GM10248 (cell line): Measurements from ENCODE around the gene C3orf70.

Experiments used
- CTCF ChIA-PET: fragments of 300-600 bp; sonication (Branson Sonifier 250); formaldehyde crosslinking; extraction: SDS; loops from one replicate; lab custom pipeline; 2021; ENCODE audit warnings: antibody characterized with exemption; lab: Yijun Ruan, JAX
- POLR2A ChIA-PET: fragments of 350-650 bp; sonication (Branson Sonifier 250); formaldehyde crosslinking; extraction: SDS; loops from one replicate; lab custom pipeline; 2020; ENCODE audit warnings: antibody characterized with exemption; lab: Yijun Ruan, JAX
- DNase-seq: peaks from one replicate; pipeline ENCODE4 v3.0.0; 2012; ENCODE audit errors: extremely low spot score
- TF ChIP-seq, protein P1 (sequence below): IDR thresholded peaks from 2 replicates; pipeline ENCODE4 v1.5.1; 2012; ENCODE audit warnings: mild to moderate bottlenecking, low read depth; ENCODE audit errors: extremely low read depth, missing control alignments, control extremely low read depth

Gene C3orf70

DNA sequence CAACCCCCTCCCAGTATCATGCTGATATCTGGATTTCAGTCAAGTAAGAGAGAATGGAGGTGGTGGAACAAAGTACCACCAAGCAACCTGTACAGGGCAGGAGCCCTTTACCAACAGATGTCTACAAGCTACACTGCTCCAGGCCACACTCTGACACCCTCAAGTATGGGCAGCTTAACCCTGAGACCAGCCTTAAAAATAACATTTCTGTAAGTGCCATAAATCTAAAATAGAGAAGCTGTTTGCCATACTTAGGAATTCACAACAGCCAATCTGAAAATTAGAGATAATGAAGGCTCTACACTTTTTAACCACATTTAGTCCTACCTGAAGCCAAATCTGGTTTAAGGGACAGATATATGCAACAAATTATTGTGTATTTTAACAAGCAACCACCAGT is 59.7 kb downstream of the C3orf70 start:
- CTCF ChIA-PET, result no interaction called here
- TF ChIP-seq, protein P1, sequence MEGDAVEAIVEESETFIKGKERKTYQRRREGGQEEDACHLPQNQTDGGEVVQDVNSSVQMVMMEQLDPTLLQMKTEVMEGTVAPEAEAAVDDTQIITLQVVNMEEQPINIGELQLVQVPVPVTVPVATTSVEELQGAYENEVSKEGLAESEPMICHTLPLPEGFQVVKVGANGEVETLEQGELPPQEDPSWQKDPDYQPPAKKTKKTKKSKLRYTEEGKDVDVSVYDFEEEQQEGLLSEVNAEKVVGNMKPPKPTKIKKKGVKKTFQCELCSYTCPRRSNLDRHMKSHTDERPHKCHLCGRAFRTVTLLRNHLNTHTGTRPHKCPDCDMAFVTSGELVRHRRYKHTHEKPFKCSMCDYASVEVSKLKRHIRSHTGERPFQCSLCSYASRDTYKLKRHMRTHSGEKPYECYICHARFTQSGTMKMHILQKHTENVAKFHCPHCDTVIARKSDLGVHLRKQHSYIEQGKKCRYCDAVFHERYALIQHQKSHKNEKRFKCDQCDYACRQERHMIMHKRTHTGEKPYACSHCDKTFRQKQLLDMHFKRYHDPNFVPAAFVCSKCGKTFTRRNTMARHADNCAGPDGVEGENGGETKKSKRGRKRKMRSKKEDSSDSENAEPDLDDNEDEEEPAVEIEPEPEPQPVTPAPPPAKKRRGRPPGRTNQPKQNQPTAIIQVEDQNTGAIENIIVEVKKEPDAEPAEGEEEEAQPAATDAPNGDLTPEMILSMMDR, result no peak
- POLR2A ChIA-PET, result no interaction called here
- DNase-seq, result no peak

DNA sequence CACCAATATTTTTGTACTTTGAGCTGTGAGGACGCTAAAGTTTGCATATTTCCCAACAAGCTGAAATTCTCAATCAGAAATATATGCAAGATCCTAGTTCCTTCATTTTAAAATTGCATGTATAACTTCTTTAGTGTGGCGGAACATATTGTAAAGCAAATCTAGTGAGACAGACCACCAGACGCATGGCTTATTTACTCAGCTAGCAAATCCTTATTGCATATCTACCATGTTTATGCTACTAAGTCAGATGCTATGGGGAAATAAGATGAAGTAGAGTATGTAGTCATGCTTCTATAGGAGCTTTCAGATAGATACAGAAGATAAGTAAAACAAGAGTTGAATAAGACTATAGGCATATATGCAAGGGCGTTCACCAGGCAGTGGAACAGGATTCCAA is 62.0 kb downstream of the C3orf70 start:
- ChIA-PET POLR2A (no interaction called here), CTCF (interaction anchor here (1.0 to 1.5 kb wide), 2 partner anchors 9 to 21 kb away, joined by 3 to 4 read pairs; no protein-coding TSS in a partner anchor)
- DNase-seq, result no peak
- TF ChIP-seq, protein P1, result no peak

DNA sequence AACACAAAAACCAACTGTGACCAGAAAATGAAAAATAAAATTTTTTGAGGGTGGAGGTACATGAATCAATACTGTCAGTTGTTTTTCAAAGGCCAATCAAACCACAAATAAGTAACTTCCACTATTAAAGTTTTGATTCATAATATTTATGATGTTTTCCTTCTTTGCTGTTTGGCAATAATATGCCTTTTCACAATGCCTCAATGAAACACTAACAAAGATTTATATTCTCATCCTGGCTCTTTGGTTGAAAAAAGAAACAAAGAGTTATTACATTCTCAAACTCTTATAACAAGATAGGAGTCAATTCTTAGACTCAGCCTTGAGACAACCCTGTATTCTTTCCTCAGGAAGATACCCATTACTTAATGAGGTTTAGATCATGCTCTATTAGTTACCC is 63.1 kb downstream of the C3orf70 start:
- TF ChIP-seq, protein P1, result no peak
- CTCF ChIA-PET, result interaction anchor here (0.5 kb wide), 1 partner anchor 616 kb away, joined by 3 read pairs; no protein-coding TSS in a partner anchor
- no peak for DNase-seq
- POLR2A ChIA-PET, result no interaction called here

DNA sequence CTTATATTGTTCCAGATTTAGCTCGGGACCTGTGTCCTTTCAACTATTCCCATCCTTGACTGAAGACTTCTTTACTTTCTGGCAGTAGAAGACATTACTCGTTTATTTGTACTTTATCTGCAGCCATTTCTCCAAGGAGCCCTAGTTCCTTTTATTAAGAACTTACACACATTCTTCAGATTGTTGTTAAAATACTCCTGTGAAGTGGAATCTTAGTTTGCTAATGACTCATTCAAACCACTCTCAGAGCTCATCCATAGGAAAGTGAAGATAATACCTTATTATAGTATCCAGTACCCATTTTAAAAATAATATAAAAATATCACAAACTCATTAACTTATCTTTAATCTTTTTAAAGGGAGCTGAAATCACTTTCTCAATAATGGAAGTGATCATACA is 63.5 kb downstream of the C3orf70 start:
- DNase-seq, result no peak
- CTCF ChIA-PET, result no interaction called here

DNA sequence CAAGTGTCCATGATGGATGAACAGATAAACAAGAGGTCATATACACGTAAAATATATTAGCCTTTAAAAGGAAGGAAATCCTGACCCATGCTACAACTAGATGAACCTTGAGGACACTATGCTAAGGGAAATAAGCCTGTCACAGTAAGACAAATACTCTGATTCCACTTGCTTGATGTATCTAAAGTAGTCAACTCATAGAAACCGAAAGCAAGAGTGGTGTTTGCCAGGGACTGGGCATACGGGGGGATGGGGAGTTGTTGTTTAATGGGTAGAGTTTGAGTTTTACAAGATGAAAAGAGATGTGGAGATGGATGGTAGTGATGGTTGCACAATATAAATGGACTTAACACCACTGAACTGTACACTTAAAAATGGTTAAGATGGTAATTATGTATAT is 65.4 kb downstream of the C3orf70 start:
- CTCF ChIA-PET, result no interaction called here

More for the DNA sequence above, 63.5 kb downstream of the C3orf70 start:
- TF ChIP-seq, protein P1, result no peak
- POLR2A ChIA-PET, result no interaction called here

DNA sequence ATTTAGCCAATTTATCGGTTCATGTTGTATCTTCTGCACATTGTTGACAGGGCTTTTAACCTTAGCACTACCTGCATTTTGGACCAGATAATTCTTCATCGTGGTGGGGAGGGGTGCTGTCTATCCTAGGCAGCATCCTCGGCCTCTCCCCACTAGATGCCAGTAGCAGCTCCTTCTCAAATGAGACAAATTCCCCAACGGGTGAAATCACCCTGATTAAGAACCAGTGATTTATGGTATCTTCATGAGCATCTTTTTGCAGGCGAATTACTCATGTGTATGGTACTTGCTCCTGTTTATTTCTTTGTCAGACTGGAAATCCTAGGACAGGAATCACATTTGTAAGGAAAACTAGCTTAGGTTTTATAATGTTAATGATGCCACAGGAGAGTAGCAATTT is 68.0 kb downstream of the C3orf70 start:
- ChIA-PET CTCF (interaction anchor here (0.9 to 1.6 kb wide), 2 partner anchors 11 to 223 kb away, joined by 4 read pairs; no protein-coding TSS in a partner anchor), POLR2A (no interaction called here)
- no peak for DNase-seq
- TF ChIP-seq, protein P1, result no peak

More for the DNA sequence above, 65.4 kb downstream of the C3orf70 start:
- TF ChIP-seq, protein P1, result no peak
- POLR2A ChIA-PET, result no interaction called here
- no peak for DNase-seq
